GM12878 (cell line): ENCODE results near the gene MACROD2. TPM values are rescaled to one million over a fixed set of nuclear protein-coding genes. Genes with fewer than 3 reads are reported as not detected.

Experiments used
- ATAC-seq: fragments of 200-7000 bp; cut with Tn5 transposase; 3 replicates; pipeline ENCODE4 v1.9.1; 2020; ENCODE audit warnings: mild to moderate bottlenecking, moderate library complexity
- BruUV-seq: library from RNA; stranded (reverse); fragments of 400-500 nt; replicated peaks from 2 replicates; lab custom pipeline; 2021; lab: Mats Ljungman, UMichigan
- CTCF ChIA-PET: fragments of 300-600 bp; sonication (Branson Sonifier 250); formaldehyde crosslinking; extraction: SDS; loops from one replicate; lab custom pipeline; 2021; ENCODE audit warnings: inconsistent platforms; lab: Yijun Ruan, JAX
- POLR2A ChIA-PET: fragments of 350-600 bp; formaldehyde crosslinking; extraction: SDS; loops from one replicate; lab custom pipeline; 2021; ENCODE audit warnings: inconsistent platforms; lab: Charles Lee
- RAD21 ChIA-PET: fragments of 300-600 bp; sonication (Branson Sonifier 250); formaldehyde crosslinking; loops from one replicate; lab custom pipeline; 2023; ENCODE audit warnings: antibody characterized with exemption; ENCODE audit not compliant: unreplicated experiment; lab: Charles Lee
- SMC1A ChIA-PET: fragments of 300-600 bp; sonication (Branson Sonifier 250); formaldehyde crosslinking; loops from one replicate; lab custom pipeline; 2023; ENCODE audit not compliant: unreplicated experiment, uncharacterized antibody; lab: Charles Lee
- DNase-seq: peaks from one replicate; pipeline ENCODE4 v3.0.0-alpha.2; 2011; ENCODE audit warnings: low read depth, low spot score
- FAIRE-seq: peaks from 3 replicates; lab custom pipeline; 2011; peaks lifted over from hg19 to GRCh38; lab: Jason Lieb, UNC
- H2AFZ ChIP-seq: 2 replicates; pipeline ENCODE4 v1.6.0; 2011; ENCODE audit warnings: low read depth, low read length, control low read depth; ENCODE audit not compliant: control insufficient read depth
- H3K27ac ChIP-seq: 2 replicates; pipeline ENCODE4 v1.5.1; 2011; ENCODE audit warnings: control low read depth; ENCODE audit not compliant: control insufficient read depth, insufficient read depth
- H3K27me3 ChIP-seq, 2 experiments: replicated peaks in 1 of 2; 2 replicates each; pipeline versions ENCODE4 v1.6.0 to v1.6.1; 2011; ENCODE audit warnings: low read length in 1 of 2; ENCODE audit not compliant: control insufficient read depth in 2 of 2, insufficient read depth in 2 of 2
- H3K36me3 ChIP-seq, 2 experiments: 2 replicates each; pipeline ENCODE4 v1.5.1; 2011; ENCODE audit warnings: low read length in 1 of 2; ENCODE audit not compliant: control insufficient read depth in 2 of 2, insufficient read depth in 2 of 2
- H3K4me1 ChIP-seq: 2 replicates; pipeline ENCODE4 v1.6.1; 2011; ENCODE audit warnings: mild to moderate bottlenecking, low read length, moderate library complexity, mixed read lengths; ENCODE audit not compliant: control insufficient read depth, insufficient read depth
- H3K4me2 ChIP-seq: 2 replicates; pipeline ENCODE4 v1.6.0; 2011; ENCODE audit warnings: control low read depth; ENCODE audit not compliant: control insufficient read depth, insufficient read depth
- H3K4me3 ChIP-seq: fragments of 200-600 bp; sonication (generic); 2 replicates; pipeline ENCODE4 v1.5.1; 2016
- H3K79me2 ChIP-seq: 2 replicates; pipeline ENCODE4 v1.6.0; 2011; ENCODE audit warnings: low read length; ENCODE audit not compliant: control insufficient read depth, insufficient read depth
- H3K9ac ChIP-seq: 2 replicates; pipeline ENCODE4 v1.8.0; 2011; ENCODE audit warnings: low read length, control low read depth, mixed read lengths; ENCODE audit not compliant: control insufficient read depth, insufficient read depth
- H3K9me3 ChIP-seq: replicated peaks from 3 replicates; pipeline ENCODE4 v1.5.1; 2011; ENCODE audit warnings: mild to moderate bottlenecking, low read length; ENCODE audit not compliant: control insufficient read depth, insufficient read depth
- H4K20me1 ChIP-seq: 2 replicates; pipeline ENCODE4 v1.6.0; 2011; ENCODE audit not compliant: control insufficient read depth, insufficient read depth
- ASH2L ChIP-seq: fragments of 300-600, 200-600 bp; sonication (generic); IDR thresholded peaks from 2 replicates; pipeline ENCODE4 v1.6.1; 2017; ENCODE audit warnings: low read depth, mild to moderate bottlenecking, borderline replicate concordance
- ATF7 ChIP-seq: fragments of 450-650 bp; IDR thresholded peaks from 2 replicates; pipeline ENCODE4 v1.6.1; 2016; ENCODE audit warnings: low read depth, mild to moderate bottlenecking
- DPF2 ChIP-seq: fragments of 450-650 bp; IDR thresholded peaks from 2 replicates; pipeline ENCODE4 v1.6.1; 2017; ENCODE audit warnings: mild to moderate bottlenecking
- E4F1 ChIP-seq: fragments of 450-650 bp; IDR thresholded peaks from 2 replicates; pipeline ENCODE4 v1.6.1; 2018; ENCODE audit warnings: borderline replicate concordance, mild to moderate bottlenecking; ENCODE audit not compliant: partially characterized antibody
- ETV6 ChIP-seq, 2 experiments: fragments of 450-650 bp in 1 of 2; IDR thresholded peaks in 1 of 2; conservative IDR thresholded peaks in 1 of 2; 2 replicates each; pipeline ENCODE4 v1.6.1; 2014; ENCODE audit warnings: antibody characterized with exemption in 1 of 2, borderline replicate concordance in 1 of 2, low read depth in 1 of 2, mild to moderate bottlenecking in 1 of 2, moderate library complexity in 1 of 2
- GATAD2B ChIP-seq: fragments of 450-650 bp; conservative IDR thresholded peaks from 2 replicates; pipeline ENCODE4 v1.6.1; 2017; ENCODE audit warnings: low read depth, mild to moderate bottlenecking, moderate library complexity
- IRF4 ChIP-seq: IDR thresholded peaks from 2 replicates; pipeline ENCODE4 v1.6.1; 2011; ENCODE audit warnings: low read depth, low read length
- MLLT1 ChIP-seq: fragments of 450-650 bp; IDR thresholded peaks from 2 replicates; pipeline ENCODE4 v1.6.1; 2016; ENCODE audit warnings: mild to moderate bottlenecking
- MTA3 ChIP-seq: IDR thresholded peaks from 2 replicates; pipeline ENCODE4 v1.6.1; 2012; ENCODE audit warnings: low read length, inconsistent platforms, borderline replicate concordance
- PAX8 ChIP-seq: fragments of 450-650 bp; IDR thresholded peaks from 2 replicates; pipeline ENCODE4 v1.6.1; 2017; ENCODE audit warnings: mild to moderate bottlenecking, moderate library complexity
- PKNOX1 ChIP-seq: fragments of 450-650 bp; IDR thresholded peaks from 2 replicates; pipeline ENCODE4 v1.6.1; 2016; ENCODE audit warnings: mild to moderate bottlenecking
- RAD21 ChIP-seq: IDR thresholded peaks from 2 replicates; pipeline ENCODE4 v1.6.1; 2011; ENCODE audit warnings: mild to moderate bottlenecking, low read depth, low read length, moderate library complexity; ENCODE audit not compliant: insufficient read depth
- RB1 ChIP-seq: fragments of 450-650 bp; formaldehyde crosslinking; IDR thresholded peaks from 2 replicates; pipeline ENCODE4 v1.6.1; 2017; ENCODE audit warnings: mild to moderate bottlenecking, borderline replicate concordance
- WGBS: methylation state at CpG from one replicate; pipeline ENCODE4 v1.1.6; 2016; ENCODE audit warnings: low lambda C conversion rate; ENCODE audit not compliant: insufficient replicate concordance, insufficient coverage; ENCODE audit errors: missing lambda C conversion rate; 5-methylcytosine and 5-hydroxymethylcytosine counted together
- in situ Hi-C: fragments of 300-500 bp; cut with MboI; formaldehyde crosslinking; loops from 9 replicates; pipeline ENCODE4 v1.14.3; 2018; ENCODE audit warnings: mixed read lengths
- intact Hi-C: fragments of 100-400 bp; cut with micrococcal nuclease; formaldehyde crosslinking; loops from one replicate; pipeline ENCODE4 v1.14.2; 2022; ENCODE audit not compliant: unreplicated experiment
- polyA plus RNA-seq, 11 experiments: library from polyadenylated mRNA; depleted of rRNA in 4 of 11; unstranded in 6 of 11; stranded (reverse) in 5 of 11; fragments of >200 nt; fragmentation: Nextera tagmentation in 4 of 11; fragmentation: Illumina TruSeq in 1 of 11; extraction: Ambion mirVana in 4 of 11; extraction: Trizol in 1 of 11; gene quantifications; 1 replicate in 1 of 11; 2 replicates in 10 of 11; pipeline versions ENCODE4 v1.2.1 to v1.2.3, GENCODE V29; 2011 to 2016; ENCODE audit warnings: inconsistent platforms in 2 of 11, missing spikeins in 2 of 11, low read depth in 1 of 11
- total RNA-seq, 4 experiments: library from RNA; depleted of rRNA in 3 of 4; stranded (reverse); fragments of >200 nt in 3 of 4; fragmentation: Illumina TruSeq in 1 of 4; extraction: Trizol in 1 of 4; gene quantifications; 2 replicates each; pipeline versions ENCODE4 v1.2.1 to v1.2.3, GENCODE V29; 2013 to 2021

The MACROD2 gene
- total and polyA plus RNA-seq, 10 of the 15 experiments (the other 5 are each of a cell fraction or from before 2014, with no cell fraction given), result 1.1 to 21.5 (median 2.2) TPM

- Histone ChIP-seq H3K4me1 (no peaks in the 10 kb centered on the region), H4K20me1 (no peaks in the 10 kb centered on the region), H3K9ac (no peak overlapping the region), H3K79me2 (no peaks in the 10 kb centered on the region), H3K27ac (no peak overlapping the region), H3K4me3 (no peak overlapping the region), H2AFZ (no peak overlapping the region), H3K27me3 (no peaks in the 10 kb centered on the region), H3K36me3 (no peaks in the 10 kb centered on the region), H3K9me3 (no peaks in the 10 kb centered on the region; the same call in 2 of the 3 replicates), H3K4me2 (no peak overlapping the region)
- FAIRE-seq, result no peak
- BruUV-seq, result no TSS peak
- WGBS, result 2% methylated on average over 3 of the region's 3 CpGs
- intact Hi-C loops (no loop called here), in situ Hi-C loops (no loop called here)
- ChIA-PET CTCF (no interaction called here), POLR2A (no interaction called here), SMC1A (interaction anchor here (0.6 to 1.6 kb wide), 8 partner anchors 10 to 60 kb away, joined by 3 to 6 read pairs (median 3); no protein-coding TSS in a partner anchor), RAD21 (no interaction called here)
- TF ChIP-seq DPF2 (no peak), RB1 (no peak), PAX8 (no peak), GATAD2B (no peak), RAD21 (no peak), ETV6 (conservative IDR thresholded peaks at IDR 0.05 in 1 of 2, IDR thresholded peaks at IDR 0.05 in 1 of 2; ENCODE audit: borderline replicate concordance in 1 of 2, low read depth in 1 of 2) (no peak)
- no peak for DNase-seq
- ATAC-seq, result no peak
These were observed 720.1 kb downstream of the MACROD2 start for GRCh38 chr20:14715400-14715799.

- no peaks in the 10 kb centered on the region; the same call in 2 of the 3 replicates for H3K9me3 ChIP-seq
- H3K9ac ChIP-seq, result no peak overlapping the region
- no peaks in the 10 kb centered on the region for H3K36me3 ChIP-seq
- FAIRE-seq (no peak), DNase-seq (no peak), ATAC-seq (peak; percentile 16; the same call in 1 of the 3 replicates)
- no peak overlapping the region for H3K27ac ChIP-seq
- no peaks in the 10 kb centered on the region for H4K20me1 ChIP-seq
- ChIA-PET SMC1A (interaction anchor here (1.2 kb wide), 1 partner anchor 13 kb away, joined by 4 read pairs; no protein-coding TSS in a partner anchor), CTCF (no interaction called here), RAD21 (no interaction called here), POLR2A (no interaction called here)
- 30% methylated on average over 5 of the region's 5 CpGs for WGBS
- H3K79me2 ChIP-seq, result no peaks in the 10 kb centered on the region
- in situ Hi-C loops, result no loop called here
- H3K4me3 ChIP-seq, result no peak overlapping the region
- no peak overlapping the region for H3K4me2 ChIP-seq
- H3K27me3 ChIP-seq, result no peaks in the 10 kb centered on the region
- H2AFZ ChIP-seq, result no peak overlapping the region
- no TSS peak for BruUV-seq
- intact Hi-C loops, result no loop called here
- no peaks in the 10 kb centered on the region for H3K4me1 ChIP-seq
- TF ChIP-seq IRF4, result no peak
- no peak for TF ChIP-seq MLLT1
- no peak for TF ChIP-seq MTA3
- TF ChIP-seq ASH2L, result no peak
- TF ChIP-seq ATF7, result no peak
- TF ChIP-seq E4F1, result no peak
- no peak for TF ChIP-seq PKNOX1
These were observed 721.1 kb downstream of the MACROD2 start for GRCh38 chr20:14716351-14716801.
